ENCODE data around the gene CACNA1F. TPM values are rescaled to one million over a fixed set of nuclear protein-coding genes. Genes with fewer than 3 reads are reported as not detected.

The CACNA1F gene
- total RNA-seq, 4 donors from 2014 or later, result 0.21 to 0.40 (median 0.29) TPM; not detected in 1

DNA sequence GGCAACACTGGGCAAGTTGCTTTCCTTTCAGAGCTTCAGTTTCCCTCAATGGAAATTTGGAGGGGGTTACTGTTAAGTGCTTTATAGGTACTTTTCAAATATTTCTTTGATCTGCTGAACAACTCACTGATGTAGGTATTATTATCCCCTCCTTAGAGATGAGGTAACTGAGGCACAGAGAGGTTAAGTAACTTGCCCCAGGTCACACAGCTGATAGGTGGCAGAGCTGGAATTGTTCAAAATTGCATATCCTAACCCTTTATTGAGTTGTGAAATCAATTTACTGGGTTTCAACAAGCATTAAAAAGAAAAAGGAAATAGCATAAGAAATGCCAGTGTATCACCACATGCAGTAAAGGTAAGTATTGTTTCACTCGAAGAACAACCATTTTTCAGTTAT lies 43.1 kb upstream of the CACNA1F start:
- Histone ChIP-seq H3K27ac (no peak overlapping the region), H3K9me3 (no peaks in the 10 kb centered on the region), H3K4me3 (no peak overlapping the region), H3K4me1 (peaks cover 30% of the 10 kb centered on the region), H3K36me3 (no peaks in the 10 kb centered on the region), H3K27me3 (no peaks in the 10 kb centered on the region)
- DNase-seq (ENCODE audit: low spot score in 2 of 2), result no peak
- TF ChIP-seq, protein P1, sequence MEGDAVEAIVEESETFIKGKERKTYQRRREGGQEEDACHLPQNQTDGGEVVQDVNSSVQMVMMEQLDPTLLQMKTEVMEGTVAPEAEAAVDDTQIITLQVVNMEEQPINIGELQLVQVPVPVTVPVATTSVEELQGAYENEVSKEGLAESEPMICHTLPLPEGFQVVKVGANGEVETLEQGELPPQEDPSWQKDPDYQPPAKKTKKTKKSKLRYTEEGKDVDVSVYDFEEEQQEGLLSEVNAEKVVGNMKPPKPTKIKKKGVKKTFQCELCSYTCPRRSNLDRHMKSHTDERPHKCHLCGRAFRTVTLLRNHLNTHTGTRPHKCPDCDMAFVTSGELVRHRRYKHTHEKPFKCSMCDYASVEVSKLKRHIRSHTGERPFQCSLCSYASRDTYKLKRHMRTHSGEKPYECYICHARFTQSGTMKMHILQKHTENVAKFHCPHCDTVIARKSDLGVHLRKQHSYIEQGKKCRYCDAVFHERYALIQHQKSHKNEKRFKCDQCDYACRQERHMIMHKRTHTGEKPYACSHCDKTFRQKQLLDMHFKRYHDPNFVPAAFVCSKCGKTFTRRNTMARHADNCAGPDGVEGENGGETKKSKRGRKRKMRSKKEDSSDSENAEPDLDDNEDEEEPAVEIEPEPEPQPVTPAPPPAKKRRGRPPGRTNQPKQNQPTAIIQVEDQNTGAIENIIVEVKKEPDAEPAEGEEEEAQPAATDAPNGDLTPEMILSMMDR (IDR thresholded peaks at IDR 0.05), result no peak
- TF ChIP-seq POLR2A (IDR thresholded peaks at IDR 0.05) (no peak), POLR2AphosphoS5 (IDR thresholded peaks at IDR 0.05) (no peak), EP300 (IDR thresholded peaks at IDR 0.05) (no peak)
- 61% methylated on average over 1 of the region's 1 CpG for WGBS

DNA sequence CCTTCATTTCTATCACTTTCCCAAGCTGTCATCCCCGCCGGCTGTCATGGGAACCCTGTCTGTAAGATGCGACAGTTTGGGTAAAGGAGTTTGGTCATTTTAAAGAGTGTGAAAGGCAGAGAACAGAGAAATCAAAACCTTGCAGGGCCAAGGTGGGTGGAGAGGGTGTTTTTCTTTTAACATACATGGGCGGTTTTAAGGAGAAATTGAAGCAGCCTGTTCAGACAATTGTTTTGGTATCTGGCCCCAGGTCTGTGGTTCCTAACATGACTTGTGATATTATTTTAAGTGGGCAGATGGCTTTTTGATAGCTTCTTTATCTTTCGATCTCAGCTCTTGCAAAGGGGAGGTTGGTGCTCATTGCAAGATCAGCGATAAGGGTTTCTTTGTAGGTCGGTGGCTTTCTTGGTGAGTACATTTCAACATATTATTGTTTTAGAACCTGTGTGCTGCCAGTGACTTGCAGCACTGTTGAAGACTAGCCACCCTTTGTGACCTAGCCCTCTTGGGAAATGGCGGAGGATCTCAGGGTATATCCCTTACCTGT lies 40.1 kb upstream of the CACNA1F start:
- no peak for TF ChIP-seq POLR2AphosphoS5 (IDR thresholded peaks at IDR 0.05)
- TF ChIP-seq, protein P1 (IDR thresholded peaks at IDR 0.05), result no peak
- Histone ChIP-seq H3K27ac (no peak overlapping the region), H3K36me3 (no peaks in the 10 kb centered on the region), H3K27me3 (no peaks in the 10 kb centered on the region), H3K4me3 (no peak overlapping the region), H3K4me1 (peaks cover 41% of the 10 kb centered on the region), H3K9me3 (no peaks in the 10 kb centered on the region)
- WGBS, result 75% methylated on average over 8 of the region's 8 CpGs
- DNase-seq (ENCODE audit: low spot score in 2 of 2), result peak in 1 of 2 donors; percentile 14

DNA sequence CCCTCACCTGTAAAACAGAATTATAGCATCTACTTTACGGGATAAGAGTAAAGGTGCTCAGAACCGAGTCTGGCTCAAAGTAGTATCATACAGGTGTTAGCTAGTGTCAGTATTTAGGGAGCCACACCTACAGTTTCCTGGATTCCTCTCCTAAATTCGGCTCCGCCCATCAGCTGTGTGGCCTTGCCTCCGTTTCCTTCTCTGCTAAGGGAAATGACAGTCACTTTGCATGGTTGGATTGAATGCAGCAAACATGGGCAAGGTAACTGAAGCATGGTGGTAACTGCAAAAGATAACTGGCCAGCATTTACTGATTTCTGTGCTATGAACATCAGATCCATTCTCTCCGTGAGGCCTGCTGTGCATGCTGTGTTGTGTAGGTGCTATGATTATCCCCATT lies 39.3 kb upstream of the CACNA1F start:
- 41% methylated on average over 6 of the region's 6 CpGs for WGBS
- peak in 1 of 2 donors; percentile 19 for DNase-seq (ENCODE audit: low spot score in 2 of 2)
- H3K4me3 ChIP-seq, result peak overlapping the region; percentile 5
- TF ChIP-seq POLR2AphosphoS5 (IDR thresholded peaks at IDR 0.05), result no peak
- TF ChIP-seq, protein P1 (IDR thresholded peaks at IDR 0.05), result no peak
- TF ChIP-seq POLR2A (IDR thresholded peaks at IDR 0.05), result no peak
- no peak for TF ChIP-seq EP300 (IDR thresholded peaks at IDR 0.05)
- H3K27ac ChIP-seq, result no peak overlapping the region
- H3K36me3 ChIP-seq, result no peaks in the 10 kb centered on the region
- H3K27me3 ChIP-seq, result no peaks in the 10 kb centered on the region
- no peaks in the 10 kb centered on the region for H3K9me3 ChIP-seq
- peaks cover 41% of the 10 kb centered on the region for H3K4me1 ChIP-seq

DNA sequence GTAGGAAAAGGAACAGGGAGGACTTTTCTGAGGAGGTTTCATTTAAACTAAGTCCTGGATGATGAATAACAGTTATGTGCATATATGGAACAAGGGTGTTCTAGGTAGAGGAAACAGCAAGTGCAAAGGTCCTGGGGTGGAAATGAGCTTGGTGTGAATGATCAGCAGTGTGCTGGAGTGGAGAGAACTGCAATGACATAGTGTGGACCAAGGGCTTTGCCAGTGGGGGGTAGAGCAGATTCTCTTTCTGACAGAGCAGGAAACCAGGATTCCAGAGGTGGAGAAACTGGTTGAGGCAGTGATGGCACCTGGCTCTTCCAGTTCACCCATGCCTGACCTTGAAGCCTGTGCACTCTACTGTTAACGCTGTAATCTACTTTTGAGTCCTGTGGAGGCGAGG lies 38.2 kb upstream of the CACNA1F start:
- no peaks in the 10 kb centered on the region for H3K27me3 ChIP-seq
- H3K4me3 ChIP-seq, result no peak overlapping the region
- H3K9me3 ChIP-seq, result no peaks in the 10 kb centered on the region
- TF ChIP-seq EP300 (IDR thresholded peaks at IDR 0.05) (no peak), POLR2A (IDR thresholded peaks at IDR 0.05) (no peak), POLR2AphosphoS5 (IDR thresholded peaks at IDR 0.05) (no peak)
- TF ChIP-seq, protein P1 (IDR thresholded peaks at IDR 0.05), result no peak
- no peaks in the 10 kb centered on the region for H3K36me3 ChIP-seq
- WGBS, result 90% methylated on average over 2 of the region's 2 CpGs
- peaks cover 33% of the 10 kb centered on the region for H3K4me1 ChIP-seq
- no peak overlapping the region for H3K27ac ChIP-seq
- peak in 1 of 2 donors; percentile 16 for DNase-seq (ENCODE audit: low spot score in 2 of 2)

DNA sequence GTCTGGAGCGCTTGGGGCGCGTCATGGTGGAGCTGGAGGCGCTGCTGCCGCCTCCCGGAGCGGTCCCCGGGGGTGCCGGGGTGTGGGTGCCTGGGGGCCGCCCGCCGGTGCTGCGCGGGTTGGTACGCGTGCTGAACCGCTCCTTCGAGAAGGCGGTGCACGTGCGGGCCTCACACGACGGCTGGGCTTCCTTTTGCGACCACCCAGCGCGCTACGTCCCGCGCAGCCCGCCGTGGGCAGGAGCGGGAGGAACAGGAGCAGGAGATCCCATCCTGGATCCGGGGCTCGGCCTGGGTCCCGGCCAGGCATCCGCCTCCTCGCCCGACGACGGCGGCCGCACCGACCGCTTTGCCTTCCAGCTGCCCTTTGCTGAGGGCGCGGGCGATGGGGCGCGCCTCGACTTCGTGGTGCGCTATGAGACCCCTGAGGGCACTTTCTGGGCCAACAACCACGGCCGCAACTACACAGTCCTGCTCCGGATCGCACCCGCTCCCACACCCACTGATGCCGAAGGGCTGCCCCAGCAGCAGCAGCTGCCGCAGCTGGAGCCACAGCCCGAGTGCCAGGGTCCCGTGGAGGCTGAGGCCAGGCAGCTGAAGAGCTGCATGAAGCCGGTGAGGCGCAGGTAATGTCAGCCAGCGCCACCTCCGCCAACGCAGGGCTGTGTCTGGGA lies 37.2 kb upstream of the CACNA1F start:
- H3K4me1 ChIP-seq, result peaks cover 33% of the 10 kb centered on the region
- peak overlapping the region; percentile 94 for H3K27ac ChIP-seq
- no peaks in the 10 kb centered on the region for H3K36me3 ChIP-seq
- peak in 1 of 2 donors; percentile 66 for DNase-seq (ENCODE audit: low spot score in 2 of 2)
- H3K9me3 ChIP-seq, result no peaks in the 10 kb centered on the region
- H3K4me3 ChIP-seq, result peak overlapping the region; percentile 71
- no peak for TF ChIP-seq EP300 (IDR thresholded peaks at IDR 0.05)
- TF ChIP-seq POLR2A (IDR thresholded peaks at IDR 0.05), result no peak
- TF ChIP-seq, protein P1 (IDR thresholded peaks at IDR 0.05), result no peak
- no peak for TF ChIP-seq POLR2AphosphoS5 (IDR thresholded peaks at IDR 0.05)
- 46% methylated on average over 31 of the region's 66 CpGs for WGBS
- H3K27me3 ChIP-seq, result no peaks in the 10 kb centered on the region

All from suprapubic skin (tissue), 4 donors.